Thyroid gland (tissue), 4 donors: ENCODE results near the gene RNF187. TPM values are rescaled to one million over a fixed set of nuclear protein-coding genes. Genes with fewer than 3 reads are reported as not detected.

Experiments used
- DNase-seq, 2 donors: peaks; one replicate each; pipeline ENCODE4 v3.0.0-alpha.2; 2019
- H3K27ac ChIP-seq, 3 donors: fragments of 200-600 bp; sonication (generic); 1 replicate in 2 of 3; 2 replicates in 1 of 3; pipeline ENCODE4 v1.5.1; 2016 to 2019; ENCODE audit warnings: mild to moderate bottlenecking in 1 of 3, moderate library complexity in 1 of 3
- H3K27me3 ChIP-seq: fragments of 200-600 bp; sonication (generic); one replicate; pipeline ENCODE4 v1.5.1; 2019
- H3K36me3 ChIP-seq, 2 donors: fragments of 200-600 bp; sonication (generic); one replicate each; pipeline ENCODE4 v1.5.1; 2016 to 2019
- H3K4me1 ChIP-seq, 2 donors: fragments of 200-600 bp; sonication (generic); one replicate each; pipeline ENCODE4 v1.5.1; 2017 to 2019
- H3K4me3 ChIP-seq, 3 donors: fragments of 200-600 bp; sonication (generic); replicated peaks in 1 of 3; 1 replicate in 2 of 3; 2 replicates in 1 of 3; pipeline ENCODE4 v1.5.1; 2016; ENCODE audit warnings: mild to moderate bottlenecking in 1 of 3
- H3K9me3 ChIP-seq: fragments of 200-600 bp; sonication (generic); one replicate; pipeline ENCODE4 v1.5.1; 2017
- POLR2A ChIP-seq, 2 donors: fragments of 450-650 bp; IDR thresholded peaks; one replicate each; pipeline ENCODE4 v1.6.1; 2017; ENCODE audit warnings: antibody characterized with exemption in 2 of 2, mild to moderate bottlenecking in 2 of 2, moderate library complexity in 1 of 2
- WGBS, 2 donors: methylation state at CpG; one replicate each; pipeline ENCODE4 v1.1.5; 2017; 5-methylcytosine and 5-hydroxymethylcytosine counted together
- intact Hi-C: fragments of 100-400 bp; cut with DNase I; formaldehyde crosslinking; loops from one replicate; pipeline ENCODE4 v1.15.1; 2023
- total RNA-seq, 4 donors: library from RNA; depleted of rRNA; stranded (reverse); fragments of >200 nt; gene quantifications; one replicate each; pipeline ENCODE4 v1.2.3, GENCODE V29; 2016
- TF ChIP-seq, protein P1 (sequence below), 6 experiments: fragments of 200-600 bp in 3 of 6; fragments of 450-650 bp in 3 of 6; sonication (generic) in 3 of 6; IDR thresholded peaks; one replicate each; pipeline ENCODE4 v1.5.1; 2016 to 2019; ENCODE audit warnings: antibody characterized with exemption in 6 of 6, mild to moderate bottlenecking in 2 of 6, inconsistent platforms in 1 of 6, moderate library complexity in 1 of 6

The RNF187 gene
- total RNA-seq, 4 donors from 2014 or later: 34.8 to 204 (median 98.4) TPM

DNA sequence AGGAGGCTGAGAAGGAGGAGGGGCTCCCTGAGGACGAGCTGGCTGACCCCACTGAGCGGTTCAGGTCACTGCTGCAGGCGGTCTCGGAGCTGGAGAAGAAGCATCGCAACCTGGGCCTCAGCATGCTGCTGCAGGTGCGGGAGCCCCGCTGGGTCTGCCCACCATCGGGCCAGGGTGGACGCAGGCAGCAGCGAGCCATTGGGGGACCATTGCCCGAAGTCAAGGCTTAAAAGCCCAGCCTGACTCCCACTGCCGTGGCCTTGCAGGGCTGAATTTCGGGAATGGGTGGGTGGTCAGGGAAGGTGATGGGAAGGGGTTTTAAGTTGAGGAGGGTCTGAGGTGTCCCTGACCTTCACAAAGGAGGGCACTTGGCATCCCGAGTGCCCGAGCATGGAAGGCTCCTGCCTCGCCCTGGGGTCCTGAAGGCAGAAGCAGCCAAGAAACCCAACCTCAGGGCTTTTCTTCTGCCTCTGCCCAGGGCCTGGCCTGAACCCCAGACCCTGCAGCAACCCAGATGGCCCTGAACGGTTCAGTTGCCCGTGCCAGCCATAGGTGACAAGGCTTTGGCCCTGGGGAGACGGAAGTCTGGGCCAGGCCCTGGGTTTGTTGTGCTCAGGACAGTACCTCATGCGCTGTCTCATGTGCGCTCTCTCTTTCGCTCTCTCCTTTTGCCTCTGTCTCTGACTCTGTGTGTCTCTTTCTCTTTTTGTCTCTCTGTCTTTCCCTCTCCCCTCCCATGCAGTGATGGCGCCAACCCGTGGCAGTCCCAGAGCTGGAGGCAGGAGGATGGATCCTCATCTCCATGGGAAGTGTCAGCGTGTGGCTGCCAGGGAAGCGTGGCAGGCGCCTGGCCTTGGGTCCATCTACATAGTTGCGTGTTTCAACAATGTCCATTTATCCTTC lies 6.2 kb downstream of the RNF187 start:
- Histone ChIP-seq H3K27me3 (no peaks in the 10 kb centered on the region), H3K4me1 (peaks cover 9 to 27% of the 10 kb centered on the region in 2 donors), H3K9me3 (no peaks in the 10 kb centered on the region), H3K36me3 (peaks cover 27 to 28% of the 10 kb centered on the region in 2 donors), H3K27ac (no peak overlapping the region), H3K4me3 (no peak overlapping the region)
- no peak for DNase-seq
- TF ChIP-seq, protein P1, sequence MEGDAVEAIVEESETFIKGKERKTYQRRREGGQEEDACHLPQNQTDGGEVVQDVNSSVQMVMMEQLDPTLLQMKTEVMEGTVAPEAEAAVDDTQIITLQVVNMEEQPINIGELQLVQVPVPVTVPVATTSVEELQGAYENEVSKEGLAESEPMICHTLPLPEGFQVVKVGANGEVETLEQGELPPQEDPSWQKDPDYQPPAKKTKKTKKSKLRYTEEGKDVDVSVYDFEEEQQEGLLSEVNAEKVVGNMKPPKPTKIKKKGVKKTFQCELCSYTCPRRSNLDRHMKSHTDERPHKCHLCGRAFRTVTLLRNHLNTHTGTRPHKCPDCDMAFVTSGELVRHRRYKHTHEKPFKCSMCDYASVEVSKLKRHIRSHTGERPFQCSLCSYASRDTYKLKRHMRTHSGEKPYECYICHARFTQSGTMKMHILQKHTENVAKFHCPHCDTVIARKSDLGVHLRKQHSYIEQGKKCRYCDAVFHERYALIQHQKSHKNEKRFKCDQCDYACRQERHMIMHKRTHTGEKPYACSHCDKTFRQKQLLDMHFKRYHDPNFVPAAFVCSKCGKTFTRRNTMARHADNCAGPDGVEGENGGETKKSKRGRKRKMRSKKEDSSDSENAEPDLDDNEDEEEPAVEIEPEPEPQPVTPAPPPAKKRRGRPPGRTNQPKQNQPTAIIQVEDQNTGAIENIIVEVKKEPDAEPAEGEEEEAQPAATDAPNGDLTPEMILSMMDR (IDR thresholded peaks at IDR 0.05): no peak
- no peak for TF ChIP-seq POLR2A (IDR thresholded peaks at IDR 0.05)
- intact Hi-C loops: no loop called here
- WGBS, 2 donors: 95 to 96% methylated on average over 26 of the region's 28 CpGs

DNA sequence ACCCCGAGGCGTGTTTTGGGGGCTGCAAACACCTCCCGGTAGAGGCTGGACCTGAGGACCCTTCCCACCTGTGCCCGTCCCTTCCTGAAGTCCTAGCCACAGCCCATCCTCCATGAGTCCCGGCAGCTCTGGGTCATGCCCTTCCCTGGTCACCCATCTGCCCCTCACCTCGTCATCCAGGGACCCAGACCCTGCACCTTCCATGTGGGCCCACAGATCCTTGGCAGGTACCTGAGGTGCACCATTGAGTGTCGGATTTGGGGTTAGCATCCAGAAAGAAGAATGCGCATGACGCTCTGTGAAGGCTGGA lies 6.8 kb downstream of the RNF187 start:
- Histone ChIP-seq H3K9me3 (no peaks in the 10 kb centered on the region), H3K27ac (no peak overlapping the region), H3K27me3 (no peaks in the 10 kb centered on the region), H3K4me1 (peaks cover 3 to 21% of the 10 kb centered on the region in 2 donors), H3K4me3 (no peak overlapping the region), H3K36me3 (peaks cover 27 to 28% of the 10 kb centered on the region in 2 donors)
- no peak for DNase-seq
- TF ChIP-seq, protein P1 (IDR thresholded peaks at IDR 0.05): no peak
- TF ChIP-seq POLR2A (IDR thresholded peaks at IDR 0.05): no peak
- intact Hi-C loops: no loop called here
- 94 to 95% methylated on average over 8 to 9 of the region's 9 CpGs for WGBS, 2 donors

DNA sequence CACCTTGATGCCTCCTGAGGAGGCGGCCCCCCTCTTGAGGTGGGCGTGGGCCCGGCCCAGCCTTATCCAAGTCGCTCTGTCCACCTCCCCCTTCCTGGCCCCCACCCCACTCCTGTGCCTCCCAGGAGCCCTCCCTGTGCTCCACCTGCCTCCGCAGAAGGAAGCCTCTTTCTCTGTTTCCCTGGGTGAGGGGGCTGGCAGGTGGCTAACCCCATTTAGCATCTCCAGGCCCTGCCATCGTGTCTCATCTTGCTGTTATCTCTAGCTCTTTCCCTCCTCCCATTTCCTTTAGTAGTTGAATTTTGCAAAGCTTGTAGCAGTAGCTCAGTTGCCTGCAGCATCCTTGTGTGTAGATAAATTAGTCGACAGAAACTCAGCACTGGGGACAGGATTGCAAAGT lies 7.2 kb downstream of the RNF187 start:
- TF ChIP-seq POLR2A (IDR thresholded peaks at IDR 0.05): no peak
- TF ChIP-seq, protein P1 (IDR thresholded peaks at IDR 0.05): no peak
- no peak overlapping the region for H3K27ac ChIP-seq
- intact Hi-C loops: no loop called here
- WGBS, 2 donors: 78 to 81% methylated on average over 7 of the region's 7 CpGs
- H3K27me3 ChIP-seq: no peaks in the 10 kb centered on the region
- H3K9me3 ChIP-seq: no peaks in the 10 kb centered on the region
- H3K4me3 ChIP-seq: no peak overlapping the region
- H3K36me3 ChIP-seq: peaks cover 27 to 28% of the 10 kb centered on the region in 2 donors
- H3K4me1 ChIP-seq: peaks cover 0 to 17% of the 10 kb centered on the region in 2 donors
- DNase-seq: no peak

DNA sequence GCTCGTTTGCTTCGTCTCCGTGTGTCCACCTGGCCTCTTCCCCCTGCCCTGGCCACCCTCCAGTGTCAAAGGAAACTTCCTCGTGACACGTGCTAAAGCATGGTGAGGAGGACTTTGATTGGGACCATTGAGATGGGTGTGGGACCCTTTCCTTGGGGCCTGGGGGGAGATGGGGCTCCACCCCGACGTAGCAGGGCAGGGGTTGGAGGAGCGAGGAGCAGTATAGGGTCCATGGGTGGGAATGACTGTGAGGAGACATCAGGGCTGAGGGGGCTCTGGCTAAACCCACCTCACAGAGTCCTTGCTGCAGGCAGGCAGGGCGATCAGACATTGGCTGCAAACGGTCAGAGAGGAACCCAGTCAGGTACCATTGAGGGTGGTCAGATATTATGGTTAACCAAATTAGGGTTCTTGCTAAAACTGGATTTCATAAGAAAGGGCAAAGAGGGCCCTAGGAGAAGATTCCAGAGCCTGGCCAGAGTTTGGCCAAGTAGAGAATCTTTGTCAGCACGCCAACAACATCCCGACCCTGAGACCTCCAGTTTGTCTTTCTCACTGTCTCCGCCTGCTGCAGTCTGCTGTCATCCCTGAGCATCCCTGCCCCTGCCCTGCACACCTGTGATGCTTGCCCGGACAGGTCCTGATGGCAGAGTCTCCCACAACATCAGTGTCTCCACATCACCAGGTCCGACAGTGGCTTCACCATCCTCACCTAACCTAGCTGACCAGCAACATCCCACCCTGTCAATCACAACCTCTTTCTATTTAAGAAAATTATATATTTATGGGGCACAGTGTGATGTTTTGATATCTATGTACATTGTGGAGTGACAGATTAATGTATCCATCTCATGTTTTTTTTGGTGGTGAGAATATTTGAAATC lies 8.0 kb downstream of the RNF187 start:
- H3K9me3 ChIP-seq: no peaks in the 10 kb centered on the region
- no peak overlapping the region for H3K27ac ChIP-seq
- H3K36me3 ChIP-seq: peaks cover 27 to 28% of the 10 kb centered on the region in 2 donors
- H3K4me3 ChIP-seq: no peak overlapping the region
- TF ChIP-seq, protein P1 (IDR thresholded peaks at IDR 0.05): no peak
- no peak for TF ChIP-seq POLR2A (IDR thresholded peaks at IDR 0.05)
- no peaks in the 10 kb centered on the region for H3K27me3 ChIP-seq
- DNase-seq: no peak
- intact Hi-C loops: no loop called here
- WGBS, 2 donors: 91 to 93% methylated on average over 15 of the region's 15 CpGs
- H3K4me1 ChIP-seq: peaks cover 0 to 9% of the 10 kb centered on the region in 2 donors
